GM19099 (cell line): ENCODE data around the gene SNX15.

ENCODE experiments used
- POLR2A ChIP-seq: IDR thresholded peaks from 3 replicates; pipeline ENCODE4 v1.6.1; 2011; ENCODE audit warnings: low read depth; ENCODE audit not compliant: insufficient read length; ENCODE audit errors: extremely low read depth

Gene SNX15

GRCh38 chr11:65027213-65028067 is at the start of gene SNX15:
Gene SNX15 (plus strand): TSS chr11:65027439. CDS start chr11:65027538, 99 bp downstream.
- peak; percentile 64 for TF ChIP-seq POLR2A

- TF ChIP-seq POLR2A = no peak
Measured at GRCh38 chr11:64987998-64988854, 39.0 kb upstream of the SNX15 start.

- TF ChIP-seq POLR2A = no peak
Measured at GRCh38 chr11:64989416-64989815, 37.8 kb upstream of the SNX15 start.

GRCh38 chr11:64990222-64990923 is 36.9 kb upstream of the SNX15 start:
- no peak for TF ChIP-seq POLR2A

GRCh38 chr11:64994318-64994717 is 32.9 kb upstream of the SNX15 start:
- no peak for TF ChIP-seq POLR2A

- TF ChIP-seq POLR2A = no peak
Measured at GRCh38 chr11:64996327-64996709, 30.9 kb upstream of the SNX15 start.

GRCh38 chr11:64996710-64997380 is 30.4 kb upstream of the SNX15 start, which contains the start of gene BATF2:
Gene BATF2 (minus strand): TSS chr11:64996971. CDS start chr11:64996914, 57 bp downstream.
- TF ChIP-seq POLR2A = no peak

- no peak for TF ChIP-seq POLR2A
Measured at GRCh38 chr11:64998141-64998540, 29.1 kb upstream of the SNX15 start.

GRCh38 chr11:64998690-64999431 is 28.4 kb upstream of the SNX15 start:
- no peak for TF ChIP-seq POLR2A

GRCh38 chr11:64999478-64999877 is 27.8 kb upstream of the SNX15 start:
- no peak for TF ChIP-seq POLR2A

GRCh38 chr11:65002706-65003105 is 24.5 kb upstream of the SNX15 start:
- no peak for TF ChIP-seq POLR2A

GRCh38 chr11:65003282-65003681 is 24.0 kb upstream of the SNX15 start:
- TF ChIP-seq POLR2A = no peak

GRCh38 chr11:65008016-65008415 is 19.2 kb upstream of the SNX15 start:
- no peak for TF ChIP-seq POLR2A

- TF ChIP-seq POLR2A = no peak
Measured at GRCh38 chr11:65008873-65009272, 18.4 kb upstream of the SNX15 start.
